Suppressor macrophage treated with lipopolysaccharide for 4 hours (primary cell): ENCODE results near the gene MED31.

Experiments used
- DNase-seq: peaks from one replicate; pipeline ENCODE4 v3.0.0-alpha.2; 2020

The MED31 gene

GRCh38 chr17:6651919-6652452 lies 581 bp upstream of the MED31 start:
- DNase-seq, result peak; percentile 21

GRCh38 chr17:6648181-6648580 lies 3.2 kb downstream of the MED31 start:
- peak; percentile 21 for DNase-seq

DNA sequence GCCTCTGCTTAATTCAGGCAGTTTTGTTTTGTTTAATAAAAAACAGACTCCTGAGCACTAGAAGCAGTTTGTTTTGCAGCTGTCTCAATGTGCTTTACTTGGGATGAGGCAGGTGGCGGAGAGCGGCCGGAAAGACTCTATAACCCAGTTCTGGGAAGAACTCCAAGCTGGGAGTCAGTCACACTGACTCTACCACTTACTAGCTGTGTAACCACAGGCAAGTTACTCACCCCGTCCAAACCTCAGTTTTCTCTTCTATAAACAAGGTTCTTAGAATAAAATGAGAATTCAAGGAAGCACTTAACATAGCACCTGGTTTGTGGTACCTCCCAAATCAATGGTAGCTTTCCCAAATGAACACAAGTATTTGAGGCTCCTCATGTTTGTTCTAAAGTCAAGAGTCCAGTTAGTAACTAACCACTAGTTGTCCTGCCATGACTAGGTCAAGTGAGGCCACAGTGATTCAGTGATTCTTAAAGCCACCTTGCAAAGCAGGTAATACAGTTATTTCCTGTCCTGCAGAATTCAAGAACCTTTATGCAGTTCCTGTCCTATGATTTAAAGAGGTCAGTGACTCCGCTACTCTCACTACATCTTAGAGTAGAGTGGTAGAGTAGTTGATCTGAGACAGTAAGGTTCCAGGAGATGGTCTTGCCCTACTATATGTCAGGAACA lies 7.8 kb downstream of the MED31 start:
- no peak for DNase-seq

- DNase-seq, result no peak
These were observed 8.8 kb downstream of the MED31 start for GRCh38 chr17:6642592-6642991.

GRCh38 chr17:6641247-6641863 lies 10.1 kb downstream of the MED31 start:
- DNase-seq, result peak; percentile 36

GRCh38 chr17:6640536-6641246 lies 10.7 kb downstream of the MED31 start, which contains the start of the genes KIAA0753 and TXNDC17:
Gene KIAA0753, minus strand, starts transcription at chr17:6640711. Its CDS starts 5,608 bp downstream, at chr17:6635103.
Gene TXNDC17, plus strand, starts transcription at chr17:6641060. Its CDS starts 23 bp downstream, at chr17:6641083.
- DNase-seq, result peak; percentile 96

- peak; percentile 49 for DNase-seq
These were observed 11.5 kb downstream of the MED31 start for GRCh38 chr17:6639586-6640535.

- DNase-seq, result no peak
These were observed 12.3 kb downstream of the MED31 start for GRCh38 chr17:6639014-6639585.

DNA sequence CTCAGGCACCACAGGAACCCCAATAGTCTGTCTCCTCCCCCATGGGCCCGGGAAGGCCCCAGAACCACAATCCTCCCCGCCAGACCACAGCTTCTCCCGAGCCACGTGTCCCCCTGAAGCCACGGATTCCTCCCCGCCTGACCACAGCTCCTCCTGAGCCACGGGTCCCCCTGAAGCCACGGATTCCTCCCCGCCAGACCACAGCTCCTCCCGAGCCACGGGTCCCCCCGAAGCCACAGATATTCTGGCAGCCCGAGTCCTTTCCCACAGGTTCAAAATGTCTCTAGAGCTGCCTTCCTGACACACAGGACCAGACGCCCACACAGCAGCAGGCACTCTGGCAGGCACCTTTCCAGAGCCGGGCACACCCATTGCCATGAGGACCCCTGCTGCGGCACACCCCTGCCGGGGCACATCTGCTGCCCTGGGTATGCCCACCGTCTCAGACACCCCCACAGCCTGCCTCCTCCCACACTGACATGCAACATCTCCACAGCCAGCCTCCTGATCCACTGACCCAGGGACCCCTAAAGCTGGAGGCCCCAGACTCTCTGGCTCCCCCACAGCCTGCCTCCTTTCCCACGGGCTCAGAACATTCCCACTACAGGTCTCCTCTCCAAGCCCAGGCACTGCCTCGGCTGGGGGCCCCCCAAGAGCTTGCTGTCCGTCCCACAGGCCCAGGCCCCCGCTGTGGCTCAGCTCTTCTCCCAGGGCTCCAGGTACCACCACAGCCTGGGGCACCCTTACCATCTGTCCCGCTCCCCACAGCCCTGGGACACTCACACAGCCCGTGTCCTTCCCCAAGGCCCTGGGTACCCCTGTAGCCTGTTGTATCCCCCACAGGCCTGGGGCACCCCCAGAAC lies 13.1 kb downstream of the MED31 start:
- DNase-seq, result no peak

DNA sequence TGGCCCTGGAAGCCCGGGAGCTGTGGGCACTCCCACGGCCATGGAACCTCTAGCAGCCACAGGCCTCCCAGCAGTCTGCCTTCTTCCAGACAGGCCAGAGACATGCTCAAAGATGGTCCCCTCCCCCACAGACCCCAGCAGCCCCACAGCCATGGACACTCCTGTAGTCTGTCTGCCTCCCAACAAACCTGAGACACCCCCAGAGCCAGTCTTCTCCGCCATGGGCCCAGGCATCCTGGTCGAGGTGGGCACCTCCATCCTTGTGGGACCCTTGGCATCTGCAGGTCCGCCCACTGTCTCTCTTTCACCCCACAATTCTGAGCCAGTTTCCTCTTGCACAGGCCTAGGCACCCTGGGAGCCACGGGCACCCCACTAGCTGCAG lies 14.0 kb downstream of the MED31 start:
- no peak for DNase-seq

DNA sequence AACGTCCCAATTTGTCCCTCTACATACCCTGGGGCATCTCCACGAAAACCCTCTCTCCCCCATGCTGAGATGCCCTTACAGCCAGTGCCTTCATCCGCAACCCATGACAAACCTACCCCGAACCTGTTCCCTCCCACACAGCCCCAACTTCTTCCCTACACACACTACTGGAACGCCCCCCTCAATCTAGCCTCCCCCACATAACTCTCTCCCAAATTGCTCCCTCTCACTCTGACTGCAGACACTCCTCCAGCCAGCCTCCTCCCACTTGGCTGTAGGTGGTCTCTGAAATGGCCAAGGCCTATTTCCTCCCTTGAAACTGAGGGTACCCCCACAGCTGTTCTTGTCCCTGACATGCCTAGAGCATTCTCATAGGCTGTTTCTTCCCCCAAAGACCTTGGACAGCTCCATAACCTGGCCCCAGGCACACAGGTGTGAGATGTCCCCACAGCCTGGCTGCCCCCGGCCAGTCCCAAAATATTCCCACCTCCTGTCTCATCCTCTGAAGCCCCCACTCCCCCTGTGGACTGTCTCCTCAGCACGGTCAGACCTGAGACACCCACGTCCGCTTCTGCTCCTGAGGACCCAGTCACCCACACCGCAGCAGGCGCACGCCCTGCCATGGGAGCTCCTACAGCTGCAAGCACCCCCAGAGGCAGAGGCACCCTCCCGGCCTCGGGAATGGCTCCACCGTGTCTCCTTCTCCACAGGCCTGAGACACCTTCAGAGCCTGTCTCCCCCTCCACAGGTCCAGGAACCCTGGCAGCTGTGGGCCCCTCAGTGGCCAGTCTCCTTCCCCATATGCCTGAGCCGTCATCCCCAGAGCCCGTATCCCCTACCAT lies 14.6 kb downstream of the MED31 start:
- DNase-seq, result no peak

DNA sequence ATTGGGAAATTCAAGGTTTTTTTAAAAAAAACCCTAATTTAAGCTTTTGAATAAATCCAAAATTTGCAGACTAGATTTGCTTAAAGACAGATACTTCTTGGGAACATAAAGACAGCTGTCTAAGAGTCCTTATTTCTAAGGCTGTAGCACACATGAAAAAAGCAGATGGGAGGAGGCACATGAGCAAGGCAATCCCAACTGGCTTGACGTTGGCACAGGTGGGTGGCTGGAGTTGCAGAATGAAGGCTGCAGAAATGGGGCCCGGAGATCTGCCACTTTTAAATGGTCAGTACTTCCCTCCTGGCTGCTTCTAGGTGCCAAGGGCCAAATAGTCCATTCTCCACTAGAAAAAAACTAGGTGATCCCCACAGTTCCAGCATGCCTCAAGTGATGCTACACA lies 15.3 kb downstream of the MED31 start:
- no peak for DNase-seq

DNA sequence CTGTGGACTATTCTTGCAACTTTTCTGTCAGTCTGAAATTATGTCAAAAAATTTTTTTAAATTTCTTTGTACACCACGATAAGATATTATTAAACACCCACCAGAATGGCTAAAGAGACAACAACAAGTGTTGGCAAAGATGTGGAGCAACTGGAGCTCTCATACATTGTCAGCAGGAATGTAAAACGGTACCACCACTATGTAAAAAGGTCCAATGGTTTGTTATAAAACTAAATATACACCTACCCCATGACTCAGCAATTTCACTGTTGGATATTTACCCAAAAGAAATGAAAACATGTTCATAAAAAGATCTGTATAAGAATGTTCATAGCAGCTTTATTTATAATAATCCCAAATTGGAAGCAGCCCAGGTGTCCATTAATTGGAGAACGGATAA lies 18.1 kb downstream of the MED31 start:
- no peak for DNase-seq

DNA sequence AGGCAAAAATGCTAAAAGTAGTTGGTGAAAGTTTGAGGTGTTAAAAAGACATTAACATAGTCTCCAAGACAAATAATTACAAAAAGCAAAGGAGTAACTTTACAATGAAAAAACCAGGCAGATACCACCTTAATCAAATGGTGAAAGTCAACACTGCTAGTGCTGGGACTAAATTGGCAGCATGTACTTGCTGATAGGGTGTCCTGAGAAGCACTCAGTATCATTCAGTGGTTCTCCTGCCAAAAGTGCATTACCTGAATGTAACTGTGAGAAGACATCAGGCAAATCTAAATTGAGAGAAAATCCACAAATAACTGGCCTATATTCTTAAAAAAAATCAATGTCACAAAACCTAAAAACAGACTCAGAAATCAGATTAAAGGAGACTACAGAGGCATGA lies 18.9 kb downstream of the MED31 start:
- no peak for DNase-seq

GRCh38 chr17:6630390-6630789 lies 21.0 kb downstream of the MED31 start:
- no peak for DNase-seq

DNA sequence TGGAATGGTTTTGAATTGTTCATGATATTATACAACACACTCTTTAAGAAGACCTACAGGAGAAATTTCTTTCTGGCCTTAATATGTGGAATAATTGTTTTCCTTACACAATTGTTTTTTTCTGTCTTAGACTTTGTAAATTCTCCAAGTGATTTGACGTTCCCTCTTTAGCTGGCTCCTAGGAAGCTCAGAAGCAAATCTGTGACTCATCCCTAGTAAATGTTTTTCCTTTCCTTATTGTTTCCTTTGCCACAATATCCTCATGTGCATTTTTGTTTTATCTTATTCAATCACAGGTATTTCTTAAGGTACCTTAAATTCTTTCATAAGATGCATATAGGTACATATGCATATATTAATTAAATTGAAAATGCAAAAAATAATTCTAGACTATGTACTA lies 24.4 kb downstream of the MED31 start:
- DNase-seq, result no peak

DNA sequence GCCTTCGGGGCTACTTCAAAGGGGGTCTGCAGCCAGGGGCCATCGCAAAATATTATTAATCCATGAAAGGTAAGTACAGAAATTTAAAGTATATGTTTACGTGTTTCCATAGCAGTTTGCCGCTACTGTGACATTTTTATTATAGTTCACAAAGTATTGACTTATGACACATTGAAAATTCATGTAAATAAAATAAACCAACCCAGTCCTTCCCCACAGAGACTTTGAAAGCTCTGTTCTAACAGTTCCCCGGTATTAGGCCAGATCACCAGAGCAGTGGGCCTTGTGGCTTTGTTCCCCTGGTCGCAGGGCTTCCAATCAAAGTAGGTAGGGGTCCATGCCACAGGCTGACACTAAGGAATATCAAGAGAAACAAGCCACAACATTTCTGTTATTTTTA lies 24.8 kb downstream of the MED31 start:
- DNase-seq, result no peak

DNA sequence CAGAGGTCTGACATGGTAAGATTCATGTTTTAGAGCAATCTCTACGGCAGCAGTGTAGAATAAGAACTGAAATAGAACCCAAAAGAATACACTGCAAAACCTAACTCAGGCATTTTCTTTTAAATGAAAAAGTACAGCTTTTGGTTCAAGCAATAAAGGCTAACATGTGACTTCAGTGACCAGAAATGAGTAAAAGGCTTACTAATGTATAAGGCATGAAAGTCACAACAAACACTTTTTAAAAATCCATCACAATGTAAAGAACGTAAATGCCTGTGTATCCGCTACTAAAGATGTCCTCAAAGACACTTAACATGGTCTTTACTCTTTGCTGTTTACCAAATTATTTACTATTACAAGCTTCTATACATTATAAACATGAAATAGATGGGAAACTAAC lies 27.5 kb downstream of the MED31 start:
- DNase-seq, result no peak

DNA sequence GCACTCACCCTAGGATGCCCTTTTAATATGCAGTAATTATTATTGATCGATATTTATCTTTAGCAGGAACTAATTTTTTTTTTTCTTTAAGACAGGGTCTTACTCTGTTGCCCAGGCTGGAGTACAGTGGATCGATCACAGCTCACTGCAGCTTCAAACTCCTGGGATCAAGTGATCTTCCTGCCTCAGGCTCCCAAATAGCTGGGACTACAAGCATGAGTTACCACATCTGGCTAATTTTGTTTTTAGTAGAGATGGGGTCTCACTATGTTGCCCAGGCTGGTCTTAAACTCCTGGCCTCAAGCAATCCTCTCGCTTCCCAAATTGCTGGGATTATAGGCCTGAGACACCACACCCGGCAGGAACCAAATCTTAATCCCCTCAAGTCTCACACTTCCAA lies 40.2 kb downstream of the MED31 start:
- no peak for DNase-seq

DNA sequence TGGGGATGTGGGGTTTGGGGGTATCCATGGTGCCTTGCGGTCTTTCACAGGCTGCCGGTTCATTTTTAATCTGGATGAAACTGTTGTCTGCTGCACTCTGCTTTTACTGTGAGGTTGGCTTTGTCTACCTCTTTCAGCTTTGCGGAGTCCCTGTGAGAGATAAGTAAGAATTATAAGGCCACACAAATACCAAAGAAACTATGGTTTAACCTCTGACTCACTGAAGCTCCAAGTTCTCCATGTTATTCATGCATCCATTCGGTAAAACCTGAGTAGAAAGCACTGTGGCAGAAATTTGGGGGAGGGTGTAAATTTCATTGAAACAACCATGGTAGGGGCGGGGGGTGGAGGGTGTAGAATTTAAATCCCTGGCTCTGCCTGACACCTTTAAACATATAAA lies 41.4 kb downstream of the MED31 start:
- no peak for DNase-seq
